Activated CD4-positive, alpha-beta memory T cell treated with anti-CD3 and anti-CD28 coated beads for 36 hours (primary cell): ENCODE data around the gene LIPH. TPM values are rescaled to one million over a fixed set of nuclear protein-coding genes. Genes with fewer than 3 reads are reported as not detected.
A peak's percentile ranks its signal among the peaks of the same experiment; 100 is the strongest.
"Not testable (repeated sequence)": the region's sequence is repeated elsewhere in the genome, so short reads cannot be mapped to it uniquely, and the experiment has no call there.

ENCODE experiments used
- CTCF ChIA-PET: fragments of 350-600 bp; sonication (Branson Sonifier 250); formaldehyde crosslinking; loops from one replicate; lab custom pipeline; 2021; ENCODE audit warnings: antibody characterized with exemption, inconsistent platforms; lab: Charles Lee
- POLR2A ChIA-PET: fragments of 350-600 bp; sonication (Branson Sonifier 250); formaldehyde crosslinking; loops from one replicate; lab custom pipeline; 2021; ENCODE audit warnings: antibody characterized with exemption; lab: Charles Lee
- DNase-seq: peaks from one replicate; pipeline ENCODE4 v3.0.0-alpha.2; 2020
- H3K27ac Mint-ChIP-seq: one replicate; pipeline ENCODE4 v1.8.0; 2021; ENCODE audit warnings: mixed read lengths
- H3K27me3 Mint-ChIP-seq: one replicate; pipeline ENCODE4 v1.8.0; 2021; ENCODE audit warnings: mixed read lengths
- H3K36me3 Mint-ChIP-seq: one replicate; pipeline ENCODE4 v1.8.0; 2021; ENCODE audit warnings: mixed read lengths
- H3K4me1 Mint-ChIP-seq: one replicate; pipeline ENCODE4 v1.8.0; 2021; ENCODE audit warnings: low read depth, mixed read lengths
- H3K4me3 Mint-ChIP-seq: one replicate; pipeline ENCODE4 v1.8.0; 2021; ENCODE audit warnings: mild to moderate bottlenecking, mixed read lengths
- H3K9me3 Mint-ChIP-seq: one replicate; pipeline ENCODE4 v1.8.0; 2021; ENCODE audit warnings: mixed read lengths
- intact Hi-C: fragments of 100-400 bp; cut with micrococcal nuclease; formaldehyde crosslinking; loops from one replicate; pipeline ENCODE4 v1.15.1; 2023
- total RNA-seq, 2 experiments: library from RNA; stranded (reverse); gene quantifications; one replicate each; pipeline ENCODE4 v1.2.3, GENCODE V29; 2021

Gene LIPH
- not detected for total RNA-seq

DNA sequence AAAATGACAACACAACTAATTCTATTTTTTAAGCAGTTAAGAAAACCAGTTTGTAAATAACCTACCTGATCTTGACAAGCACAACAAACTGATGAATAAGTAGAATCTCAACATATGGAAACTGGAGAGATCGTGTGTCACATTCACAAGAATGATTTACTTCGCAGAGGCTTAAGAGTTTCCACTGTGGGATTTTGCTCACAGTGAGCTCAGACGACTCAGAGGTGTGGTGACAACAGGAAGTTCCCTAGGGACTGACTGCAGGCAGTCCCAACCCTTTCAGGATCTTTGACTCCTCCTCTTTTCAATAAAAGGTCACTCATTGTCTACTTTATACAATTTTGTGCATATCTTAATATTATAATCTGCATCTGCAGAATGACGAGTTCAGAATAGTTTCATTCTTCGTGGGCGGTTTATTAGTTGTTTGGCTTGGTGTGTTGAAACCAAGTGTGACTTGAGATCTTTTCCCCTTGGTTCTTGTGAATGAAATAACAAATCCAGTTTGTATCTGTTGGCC is at the start of gene LIPH:
TSS of gene LIPH (minus strand) at position 231 of the 520 bp plus-strand sequence. CDS start at position 114, 117 bp downstream.
- Mint-ChIP-seq H3K27ac (peak within 1 kb of the TSS; percentile 40), H3K4me1 (peaks cover 12% of the 10 kb centered on the region), H3K27me3 (no peaks in the 10 kb centered on the region), H3K36me3 (no peaks in the 10 kb centered on the region), H3K9me3 (no peaks in the 10 kb centered on the region), H3K4me3 (no peak within 1 kb of the TSS)
- DNase-seq = peak; percentile 37
- ChIA-PET CTCF (interaction anchor here (1.0 to 1.2 kb wide), 2 partner anchors 31 to 199 kb away, joined by 3 read pairs; no protein-coding TSS in a partner anchor), POLR2A (interaction anchor here (1.6 kb wide), 1 partner anchor 15 kb away, joined by 3 read pairs; no protein-coding TSS in a partner anchor)
- intact Hi-C loops = no loop called here

DNA sequence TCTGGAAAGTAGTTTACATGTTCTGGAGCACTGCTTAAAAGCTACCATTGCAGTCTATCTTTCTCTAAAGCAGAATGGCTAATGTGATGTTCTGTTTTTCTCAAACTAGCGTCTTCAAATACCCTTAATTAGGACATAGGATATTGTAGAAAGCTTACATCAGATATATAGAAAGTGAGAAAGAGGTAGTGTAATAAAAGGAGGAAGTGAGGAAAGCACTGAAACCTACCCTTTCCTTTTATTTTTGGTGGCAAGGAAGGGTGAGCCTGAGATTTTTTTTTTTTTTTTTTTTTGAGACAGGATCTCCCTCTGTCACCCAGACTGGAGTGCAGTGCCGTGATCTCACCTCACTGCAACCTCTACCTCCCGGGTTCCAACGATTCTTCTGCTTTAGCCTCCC is 43.1 kb upstream of the LIPH start:
- H3K4me3 Mint-ChIP-seq = no peak overlapping the region
- H3K36me3 Mint-ChIP-seq = peaks cover 15% of the 10 kb centered on the region
- peaks cover 2% of the 10 kb centered on the region for H3K4me1 Mint-ChIP-seq
- no peak overlapping the region for H3K27ac Mint-ChIP-seq
- H3K27me3 Mint-ChIP-seq = no peaks in the 10 kb centered on the region
- ChIA-PET POLR2A (no interaction called here), CTCF (interaction anchor here (1.3 kb wide), 1 partner anchor 20 kb away, joined by 4 read pairs; no protein-coding TSS in a partner anchor)
- intact Hi-C loops = no loop called here
- no peaks in the 10 kb centered on the region for H3K9me3 Mint-ChIP-seq
- no peak for DNase-seq

DNA sequence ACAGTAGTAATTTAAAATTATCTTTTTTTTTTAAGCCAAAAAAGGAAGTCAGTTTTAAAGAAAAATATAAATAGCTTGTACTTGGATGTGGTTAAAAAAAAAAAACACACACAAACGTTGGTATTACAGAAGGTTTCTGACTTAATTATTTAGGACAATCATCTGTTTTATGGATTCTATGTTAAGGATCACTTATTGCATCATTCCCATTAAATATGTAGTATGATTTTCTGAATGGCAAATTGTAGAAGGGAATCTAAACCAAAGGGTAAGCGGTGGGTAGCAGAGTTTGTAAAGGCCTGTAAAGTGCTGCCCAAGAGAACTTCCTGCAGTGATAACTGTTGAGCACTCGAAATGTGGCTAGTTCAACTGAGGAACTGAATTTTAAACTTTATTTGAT is 41.7 kb upstream of the LIPH start:
- Mint-ChIP-seq H3K27ac (no peak overlapping the region), H3K36me3 (peaks cover 11% of the 10 kb centered on the region), H3K27me3 (no peaks in the 10 kb centered on the region), H3K9me3 (no peaks in the 10 kb centered on the region), H3K4me3 (no peak overlapping the region), H3K4me1 (peaks cover 5% of the 10 kb centered on the region)
- CTCF ChIA-PET = interaction anchor here (0.6 to 1.4 kb wide), 2 partner anchors 19 to 40 kb away, joined by 3 read pairs; no protein-coding TSS in a partner anchor
- intact Hi-C loops = no loop called here
- POLR2A ChIA-PET = no interaction called here
- DNase-seq = no peak

DNA sequence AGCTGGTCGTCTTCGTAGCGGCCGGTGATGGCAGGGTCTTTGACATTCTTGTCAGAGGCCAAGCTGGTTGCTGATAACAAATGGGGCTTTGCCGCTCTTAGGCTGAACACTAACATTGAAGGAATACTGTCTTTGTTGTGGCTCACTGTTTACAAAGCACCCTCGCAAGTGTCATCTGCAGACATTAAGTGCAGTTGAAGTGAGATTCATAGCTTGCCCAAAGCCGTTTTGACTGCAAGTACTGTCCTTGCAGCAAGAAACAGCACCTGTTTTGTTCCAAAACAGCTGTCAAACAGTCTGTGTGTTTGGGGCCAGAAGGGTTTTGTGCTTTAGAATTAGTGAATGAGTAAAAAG is 34.3 kb upstream of the LIPH start:
- Mint-ChIP-seq H3K27me3 (peaks cover 3% of the 10 kb centered on the region), H3K4me3 (peak overlapping the region; percentile 88), H3K4me1 (peaks cover 27% of the 10 kb centered on the region), H3K9me3 (peaks cover 2% of the 10 kb centered on the region), H3K27ac (peak overlapping the region; percentile 90), H3K36me3 (peaks cover 4% of the 10 kb centered on the region)
- POLR2A ChIA-PET = interaction anchor here (0.7 to 1.8 kb wide), 4 partner anchors 12 to 344 kb away, joined by 3 to 10 read pairs (median 4); partner anchors contain the start of gene TMEM41A
- CTCF ChIA-PET = interaction anchor here (0.9 to 2.4 kb wide), 5 partner anchors 12 to 233 kb away, joined by 3 to 19 read pairs (median 5); no protein-coding TSS in a partner anchor
- no peak for DNase-seq
- intact Hi-C loops = loop anchor here (1.0 to 5.0 kb wide), 4 partner anchors 87 to 986 kb away; partner anchors contain the start of genes DNAJB11, TMEM41A and TRA2B

DNA sequence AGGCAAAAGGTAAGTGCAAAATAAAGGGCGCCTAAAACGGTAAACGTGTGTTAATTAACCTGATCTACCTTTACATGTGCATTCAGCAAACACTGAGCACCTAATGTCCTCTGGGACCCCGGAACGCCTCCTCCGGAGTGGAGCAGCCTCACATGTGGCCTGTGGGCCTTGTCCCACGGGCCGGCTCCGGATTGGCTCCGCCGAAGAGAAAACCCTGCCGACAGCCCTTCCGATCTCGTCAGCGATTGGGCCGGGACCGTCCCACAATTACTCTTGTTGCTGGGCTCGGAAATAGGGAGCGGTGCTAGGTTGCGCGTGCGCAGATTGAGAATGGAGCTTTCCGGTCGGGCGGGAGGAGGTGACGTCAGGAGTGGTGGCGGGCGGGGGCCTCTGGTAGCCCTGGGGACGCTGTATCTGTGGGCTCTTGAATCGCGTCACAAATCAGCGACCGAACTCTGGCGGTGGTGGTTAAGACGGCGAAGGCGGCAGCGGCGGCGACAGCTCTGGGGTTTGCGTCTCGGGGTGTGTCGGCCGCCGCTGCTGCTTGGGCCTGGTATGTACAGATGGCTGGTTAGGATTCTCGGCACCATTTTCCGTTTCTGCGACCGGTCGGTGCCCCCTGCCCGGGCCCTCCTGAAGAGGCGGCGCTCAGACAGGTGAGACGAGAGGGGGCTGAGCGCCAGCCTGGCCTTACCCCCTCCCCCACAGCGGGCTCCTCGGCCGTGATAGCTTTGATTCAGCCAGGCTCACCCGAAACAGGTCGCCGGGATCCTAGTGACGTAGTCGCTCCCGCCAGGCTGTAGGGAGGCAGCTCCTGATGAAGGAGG is 33.7 kb upstream of the LIPH start, which contains the start of gene SENP2:
TSS of gene SENP2 (plus strand) at position 437 of the 827 bp plus-strand sequence. CDS start at position 556, 119 bp downstream.
- peak within 1 kb of the TSS; percentile 90 for H3K27ac Mint-ChIP-seq
- peak; percentile 100 for DNase-seq
- POLR2A ChIA-PET = interaction anchor here (0.7 to 1.8 kb wide), 5 partner anchors 12 to 344 kb away, joined by 3 to 10 read pairs (median 3); partner anchors contain the start of gene TMEM41A
- H3K27me3 Mint-ChIP-seq = peaks cover 3% of the 10 kb centered on the region
- intact Hi-C loops = loop anchor here (1.0 to 5.0 kb wide), 4 partner anchors 87 to 986 kb away; partner anchors contain the start of genes DNAJB11, TMEM41A and TRA2B
- peaks cover 2% of the 10 kb centered on the region for H3K9me3 Mint-ChIP-seq
- H3K4me3 Mint-ChIP-seq = peak within 1 kb of the TSS; percentile 88
- peaks cover 3% of the 10 kb centered on the region for H3K36me3 Mint-ChIP-seq
- CTCF ChIA-PET = interaction anchor here (0.9 to 2.4 kb wide), 7 partner anchors 11 to 233 kb away, joined by 3 to 19 read pairs (median 3); no protein-coding TSS in a partner anchor
- H3K4me1 Mint-ChIP-seq = peaks cover 27% of the 10 kb centered on the region

DNA sequence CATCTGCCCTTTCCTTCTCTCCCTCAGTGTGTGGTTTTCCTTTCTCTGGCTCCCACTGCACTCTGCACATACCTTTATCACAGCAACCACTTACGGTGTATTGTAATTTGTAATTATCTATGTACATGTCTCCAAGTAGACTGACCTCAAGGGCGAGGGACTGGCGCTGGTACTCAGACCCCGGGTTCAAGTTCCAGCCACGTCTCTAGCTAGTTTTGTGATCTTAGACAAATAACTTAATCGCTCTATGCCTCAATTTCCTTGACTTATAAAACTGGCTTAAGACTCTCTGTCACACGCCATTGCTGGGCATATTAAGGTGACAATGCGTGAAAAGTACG is 33.1 kb upstream of the LIPH start:
- peaks cover 3% of the 10 kb centered on the region for H3K36me3 Mint-ChIP-seq
- ChIA-PET CTCF (interaction anchor here (1.1 to 2.4 kb wide), 5 partner anchors 10 to 232 kb away, joined by 3 to 19 read pairs (median 3); no protein-coding TSS in a partner anchor), POLR2A (interaction anchor here (1.0 to 1.1 kb wide), 3 partner anchors 13 to 45 kb away, joined by 3 to 4 read pairs (median 3); no protein-coding TSS in a partner anchor)
- H3K4me3 Mint-ChIP-seq = peak overlapping the region; percentile 88
- H3K27me3 Mint-ChIP-seq = peaks cover 3% of the 10 kb centered on the region
- no peak for DNase-seq
- peaks cover 2% of the 10 kb centered on the region for H3K9me3 Mint-ChIP-seq
- intact Hi-C loops = loop anchor here (5.0 kb wide), 2 partner anchors 352 to 987 kb away; partner anchors contain the start of genes DNAJB11 and TRA2B
- H3K4me1 Mint-ChIP-seq = peaks cover 27% of the 10 kb centered on the region
- H3K27ac Mint-ChIP-seq = peak overlapping the region; percentile 90

DNA sequence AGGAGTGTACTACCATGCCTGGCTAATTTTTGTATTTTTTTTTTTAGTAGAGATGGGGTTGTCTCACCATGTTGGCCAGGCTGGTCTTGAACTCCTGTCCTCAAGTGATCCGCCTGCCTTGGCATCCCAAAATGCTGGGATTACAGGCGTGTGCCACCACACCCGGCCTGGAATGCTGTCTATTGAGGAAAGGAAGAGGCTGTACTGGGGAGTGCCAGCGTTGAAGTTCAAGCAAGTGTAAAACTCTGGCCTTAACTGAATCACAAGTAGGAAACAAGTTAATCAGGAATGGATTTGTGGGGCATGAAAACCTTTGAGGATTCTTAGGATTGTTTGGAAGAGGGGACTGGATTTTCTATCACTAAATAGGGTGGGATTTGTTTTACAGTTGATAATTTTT is 32.3 kb upstream of the LIPH start:
- ChIA-PET POLR2A (no interaction called here), CTCF (interaction anchor here (2.0 kb wide), 1 partner anchor 10 kb away, joined by 8 read pairs; no protein-coding TSS in a partner anchor)
- intact Hi-C loops = loop anchor here (5.0 kb wide), 2 partner anchors 353 to 988 kb away; partner anchors contain the start of genes DNAJB11 and TRA2B
- Mint-ChIP-seq H3K9me3 (peaks cover 2% of the 10 kb centered on the region), H3K27ac (peak overlapping the region; percentile 14), H3K4me1 (peaks cover 27% of the 10 kb centered on the region), H3K4me3 (no peak overlapping the region), H3K36me3 (peaks cover 3% of the 10 kb centered on the region), H3K27me3 (peaks cover 3% of the 10 kb centered on the region)
- no peak for DNase-seq

DNA sequence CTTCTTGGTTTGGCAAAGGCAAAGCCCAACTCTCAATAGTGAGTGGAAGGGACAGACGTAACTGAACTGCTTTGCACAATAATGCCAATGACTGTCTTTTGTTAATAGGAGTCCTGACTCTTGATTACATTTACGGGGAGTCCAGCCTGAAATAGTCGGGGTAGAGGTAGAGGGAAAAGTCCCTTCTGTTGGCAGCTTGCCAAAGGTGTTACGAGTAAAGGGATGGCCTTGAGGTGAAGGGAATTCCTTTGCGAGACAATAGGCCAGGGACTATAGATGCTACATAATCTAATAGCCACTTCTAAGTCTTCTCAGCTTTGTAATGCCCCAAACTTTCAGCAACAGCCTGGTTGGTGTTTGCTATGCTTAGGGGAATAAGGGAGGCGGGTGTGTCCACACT is 31.5 kb upstream of the LIPH start:
- DNase-seq = no peak
- Mint-ChIP-seq H3K4me1 (peaks cover 23% of the 10 kb centered on the region), H3K27me3 (peaks cover 3% of the 10 kb centered on the region), H3K36me3 (peaks cover 3% of the 10 kb centered on the region), H3K27ac (no peak overlapping the region), H3K9me3 (peaks cover 2% of the 10 kb centered on the region), H3K4me3 (no peak overlapping the region)
- intact Hi-C loops = no loop called here
- ChIA-PET POLR2A (no interaction called here), CTCF (interaction anchor here (1.6 to 2.0 kb wide), 2 partner anchors 10 to 25 kb away, joined by 5 to 8 read pairs; no protein-coding TSS in a partner anchor)

DNA sequence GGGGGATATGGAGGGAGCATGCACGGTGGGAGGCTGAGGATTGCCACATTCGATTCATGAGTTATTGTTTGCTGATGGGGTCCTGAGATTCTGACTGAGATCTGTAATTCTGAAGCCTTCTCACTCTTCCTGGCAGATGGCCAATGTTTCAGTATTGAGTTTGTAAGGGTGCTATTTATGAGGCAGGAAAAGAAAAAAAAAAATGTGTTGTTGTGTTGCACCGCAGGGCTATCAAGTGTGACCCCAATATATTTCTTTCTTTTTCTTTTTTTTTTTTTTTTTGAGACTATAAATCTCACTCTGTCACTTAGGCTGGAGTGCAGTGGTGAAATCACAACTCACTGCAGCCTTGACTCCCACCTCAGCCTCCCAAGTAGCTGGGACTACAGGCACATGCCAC is 30.5 kb upstream of the LIPH start:
- peaks cover 3% of the 10 kb centered on the region for H3K36me3 Mint-ChIP-seq
- H3K9me3 Mint-ChIP-seq = peaks cover 2% of the 10 kb centered on the region
- POLR2A ChIA-PET = no interaction called here
- DNase-seq = no peak
- CTCF ChIA-PET = interaction anchor here (0.9 to 2.0 kb wide), 3 partner anchors 9 to 30 kb away, joined by 3 to 8 read pairs (median 5); partner anchors contain the start of gene LIPH
- peaks cover 3% of the 10 kb centered on the region for H3K27me3 Mint-ChIP-seq
- H3K4me3 Mint-ChIP-seq = no peak overlapping the region
- H3K4me1 Mint-ChIP-seq = peaks cover 15% of the 10 kb centered on the region
- H3K27ac Mint-ChIP-seq = no peak overlapping the region
- intact Hi-C loops = no loop called here

DNA sequence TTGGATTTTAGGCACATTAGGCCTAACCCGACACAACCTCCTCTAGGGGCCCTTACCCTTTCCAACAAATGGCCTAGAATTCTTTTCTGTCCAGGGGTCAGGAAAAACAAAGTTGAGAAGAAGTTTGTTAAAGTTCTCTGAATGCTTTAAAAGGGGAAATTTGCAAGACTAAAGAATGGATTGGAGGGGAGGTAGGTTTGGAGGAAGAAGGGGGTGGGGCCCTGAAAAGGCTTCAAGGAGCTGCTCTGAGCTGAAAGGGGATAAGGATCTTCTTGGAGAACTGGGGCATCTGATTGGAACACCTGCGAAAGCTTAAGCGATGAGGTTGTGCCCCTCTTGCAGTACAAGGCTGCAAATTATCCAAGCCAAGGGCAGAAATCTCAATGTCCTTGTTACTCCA is 29.8 kb upstream of the LIPH start:
- Mint-ChIP-seq H3K36me3 (peaks cover 3% of the 10 kb centered on the region), H3K27ac (no peak overlapping the region), H3K9me3 (peaks cover 2% of the 10 kb centered on the region), H3K4me3 (no peak overlapping the region), H3K4me1 (peaks cover 13% of the 10 kb centered on the region), H3K27me3 (peaks cover 3% of the 10 kb centered on the region)
- POLR2A ChIA-PET = no interaction called here
- DNase-seq = no peak
- CTCF ChIA-PET = no interaction called here
- intact Hi-C loops = no loop called here

DNA sequence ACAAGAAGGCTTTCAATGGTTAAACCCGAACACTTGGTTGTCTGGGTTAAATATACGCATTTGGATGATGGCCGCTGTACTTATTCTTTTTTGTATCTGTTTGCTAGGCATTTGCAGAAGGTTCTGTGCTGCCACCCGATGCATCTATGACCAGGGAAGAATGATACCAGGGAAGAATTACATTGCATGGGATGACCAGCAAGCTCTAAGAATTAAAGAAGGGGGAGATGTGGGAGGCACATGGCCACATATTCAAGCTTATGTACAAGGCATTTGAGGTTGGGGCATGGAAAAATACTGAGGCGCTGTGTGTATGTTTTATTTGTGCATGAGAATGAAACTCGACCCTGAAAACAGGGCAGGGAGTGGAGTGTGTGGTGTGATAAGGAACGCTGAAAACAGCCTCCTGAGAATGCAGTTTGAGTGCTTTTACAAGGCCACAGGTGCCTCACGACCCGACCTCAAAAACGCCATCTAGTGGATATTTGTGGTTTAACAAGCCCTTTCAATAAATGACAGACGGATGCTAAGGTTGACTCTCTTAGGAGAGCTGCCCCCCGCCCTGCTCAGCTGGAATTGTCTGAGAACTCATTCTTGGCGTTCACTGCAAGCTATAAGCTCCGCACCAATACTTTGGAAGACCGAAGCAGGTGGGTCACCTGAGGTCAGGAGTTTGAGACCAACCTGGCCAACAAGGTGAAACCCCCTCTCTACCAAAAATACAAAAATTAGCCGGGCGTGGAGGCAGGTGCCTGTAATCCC is 22.9 kb upstream of the LIPH start:
- H3K36me3 Mint-ChIP-seq, H3K27ac Mint-ChIP-seq, H3K4me3 Mint-ChIP-seq, H3K27me3 Mint-ChIP-seq, POLR2A ChIA-PET, H3K4me1 Mint-ChIP-seq: not testable (repeated sequence)
- peak; percentile 50 for DNase-seq
- peaks cover 17% of the 10 kb centered on the region for H3K9me3 Mint-ChIP-seq
- intact Hi-C loops = loop anchor here (1.0 kb wide), 1 partner anchor 221 kb away; no protein-coding TSS in a partner anchor
- CTCF ChIA-PET = interaction anchor here (0.7 to 3.0 kb wide), 14 partner anchors 11 to 321 kb away, joined by 3 to 33 read pairs (median 4); partner anchors contain the start of genes SENP2 and TMEM41A
